ENCODE measurements around the gene ABHD11.

DNA sequence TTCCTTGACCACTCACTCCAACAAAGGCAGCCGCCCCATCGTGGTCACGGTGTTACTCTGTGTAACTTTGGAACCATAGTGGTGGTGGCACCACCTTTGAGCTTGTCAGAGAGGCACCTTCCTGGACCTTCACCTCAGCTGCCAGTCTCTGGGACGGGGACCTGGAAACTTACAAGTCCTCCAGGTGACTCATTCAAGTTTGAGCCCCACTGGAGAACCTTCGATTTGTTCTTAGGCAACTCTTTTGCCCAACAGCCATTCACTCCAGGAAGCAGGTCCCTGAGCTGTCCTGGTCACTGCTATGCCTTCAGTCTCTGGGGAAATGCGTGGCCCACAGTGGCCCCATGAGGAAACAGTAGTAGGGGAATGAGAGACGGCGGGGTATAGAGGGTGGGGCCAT is 36.4 kb downstream of the ABHD11 start:
- TF ChIP-seq, protein P1, sequence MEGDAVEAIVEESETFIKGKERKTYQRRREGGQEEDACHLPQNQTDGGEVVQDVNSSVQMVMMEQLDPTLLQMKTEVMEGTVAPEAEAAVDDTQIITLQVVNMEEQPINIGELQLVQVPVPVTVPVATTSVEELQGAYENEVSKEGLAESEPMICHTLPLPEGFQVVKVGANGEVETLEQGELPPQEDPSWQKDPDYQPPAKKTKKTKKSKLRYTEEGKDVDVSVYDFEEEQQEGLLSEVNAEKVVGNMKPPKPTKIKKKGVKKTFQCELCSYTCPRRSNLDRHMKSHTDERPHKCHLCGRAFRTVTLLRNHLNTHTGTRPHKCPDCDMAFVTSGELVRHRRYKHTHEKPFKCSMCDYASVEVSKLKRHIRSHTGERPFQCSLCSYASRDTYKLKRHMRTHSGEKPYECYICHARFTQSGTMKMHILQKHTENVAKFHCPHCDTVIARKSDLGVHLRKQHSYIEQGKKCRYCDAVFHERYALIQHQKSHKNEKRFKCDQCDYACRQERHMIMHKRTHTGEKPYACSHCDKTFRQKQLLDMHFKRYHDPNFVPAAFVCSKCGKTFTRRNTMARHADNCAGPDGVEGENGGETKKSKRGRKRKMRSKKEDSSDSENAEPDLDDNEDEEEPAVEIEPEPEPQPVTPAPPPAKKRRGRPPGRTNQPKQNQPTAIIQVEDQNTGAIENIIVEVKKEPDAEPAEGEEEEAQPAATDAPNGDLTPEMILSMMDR (IDR thresholded peaks at IDR 0.05 in 8 of 11, conservative IDR thresholded peaks at IDR 0.05 in 3 of 11) = no peak
- no peak for TF ChIP-seq POLR2AphosphoS5 (IDR thresholded peaks at IDR 0.05)
- no peak for TF ChIP-seq POLR2A (IDR thresholded peaks at IDR 0.05)
